NCI-H1436 (cell line): ENCODE results near the gene PISD.
A peak's percentile ranks its signal among the peaks of the same experiment; 100 is the strongest.
"Not testable (repeated sequence)": the region's sequence is repeated elsewhere in the genome, so short reads cannot be mapped to it uniquely, and the experiment has no call there.

Experiments
- DNase-seq: peaks from one replicate; lab custom pipeline; 2025; lab: John Stamatoyannopoulos, UW

Gene PISD

DNA sequence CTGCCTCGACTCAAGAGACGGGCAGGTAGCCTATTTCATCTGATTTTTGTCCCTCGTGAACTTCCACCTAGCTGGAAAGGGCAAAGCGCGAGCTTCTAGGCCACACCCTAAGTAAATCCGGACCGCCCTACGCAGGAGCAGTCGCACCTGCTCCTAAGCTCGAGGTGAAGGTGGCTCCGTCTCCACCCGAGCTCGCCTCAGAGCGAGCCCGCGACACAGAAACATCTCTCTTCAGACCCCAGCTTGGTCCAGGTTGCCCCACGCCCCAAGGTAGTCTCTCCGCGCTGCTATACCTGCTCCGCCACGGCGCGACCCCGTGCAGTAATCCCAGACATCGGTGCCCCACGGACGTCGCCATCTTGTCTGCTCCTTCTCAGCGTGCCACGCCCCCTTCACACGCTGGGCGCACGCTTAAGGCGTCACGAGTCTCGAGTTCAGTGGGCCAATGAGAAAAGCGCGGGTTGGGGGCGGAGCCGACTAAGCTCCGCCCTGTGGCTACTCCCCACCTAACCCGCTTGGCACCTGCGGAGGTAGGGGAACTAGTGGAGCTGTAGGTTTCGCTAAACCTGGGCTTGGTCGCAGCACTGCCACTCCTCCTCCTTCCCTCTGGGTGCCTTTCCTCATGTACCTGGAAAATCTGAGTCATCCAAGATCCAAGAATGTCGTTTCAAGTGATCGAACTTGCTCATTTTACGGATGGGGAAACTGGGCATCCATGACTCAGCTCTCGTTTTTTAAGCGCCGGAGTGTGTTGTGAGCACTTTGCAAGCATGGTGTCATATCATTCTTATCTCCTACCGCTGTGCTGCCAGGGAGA, at the start of gene PISD:
TSS of gene PISD (minus strand) at position 365 of the 817 bp plus-strand sequence. CDS start at position 358, 7 bp downstream.
- DNase-seq, result peak; percentile 97

DNA sequence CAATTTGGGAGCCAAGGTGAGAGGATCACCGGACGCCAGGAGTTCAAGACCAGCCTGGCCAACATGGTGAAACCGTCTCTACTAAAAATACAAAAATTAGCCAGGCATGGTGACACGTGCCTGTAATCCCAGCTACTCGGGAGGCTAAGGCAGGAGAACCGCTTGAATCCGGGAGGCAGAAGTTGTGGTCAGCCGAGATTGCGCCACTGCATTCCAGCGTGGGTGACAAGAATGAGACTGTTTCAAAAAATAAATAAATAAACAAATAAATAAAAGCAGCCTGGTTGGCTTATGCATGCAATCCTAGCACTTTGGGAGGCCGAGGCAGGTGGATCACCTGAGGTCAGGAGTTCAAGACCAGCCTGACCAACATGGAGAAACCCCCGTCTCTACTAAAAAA, 49.2 kb upstream of the PISD start:
- DNase-seq, result not testable (repeated sequence)

DNA sequence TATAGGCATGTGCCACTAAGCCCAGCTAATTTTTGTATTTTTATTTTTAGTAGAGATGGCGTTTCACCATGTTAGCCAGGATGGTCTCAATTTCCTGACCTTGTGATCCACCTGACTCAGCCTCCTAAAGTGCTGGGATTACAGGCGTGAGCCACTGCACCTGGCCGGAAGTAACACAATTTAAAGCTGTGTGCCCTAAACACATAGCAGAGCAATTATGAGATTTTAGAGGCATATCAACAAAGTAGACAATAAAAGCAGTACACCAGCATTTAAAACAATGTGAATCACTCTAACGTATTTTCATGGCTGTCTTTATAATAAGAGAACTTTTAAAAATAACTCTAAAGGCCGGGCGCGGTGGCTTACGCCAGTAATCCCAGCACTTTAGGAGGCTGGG, 45.5 kb upstream of the PISD start:
- no peak for DNase-seq

DNA sequence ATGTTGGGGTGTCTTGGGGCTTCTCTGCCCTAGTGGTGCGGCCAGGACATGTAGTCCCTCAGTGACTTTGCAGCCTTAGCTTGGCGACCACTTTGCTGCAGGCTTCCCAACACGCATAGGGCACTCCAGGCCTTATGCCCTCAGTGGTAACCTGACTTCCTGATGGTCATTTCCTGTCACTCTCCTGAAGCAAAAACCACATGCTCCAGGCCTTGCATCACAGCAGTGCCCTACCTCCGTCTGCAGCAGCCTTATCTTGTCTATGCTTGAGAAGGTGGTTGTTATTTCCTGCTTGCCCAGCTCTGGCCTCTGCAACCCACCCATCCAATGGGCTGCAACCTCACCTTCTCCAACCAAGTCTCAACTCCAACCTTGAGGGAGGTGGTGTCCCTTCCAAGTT, 33.4 kb upstream of the PISD start:
- DNase-seq, result no peak

DNA sequence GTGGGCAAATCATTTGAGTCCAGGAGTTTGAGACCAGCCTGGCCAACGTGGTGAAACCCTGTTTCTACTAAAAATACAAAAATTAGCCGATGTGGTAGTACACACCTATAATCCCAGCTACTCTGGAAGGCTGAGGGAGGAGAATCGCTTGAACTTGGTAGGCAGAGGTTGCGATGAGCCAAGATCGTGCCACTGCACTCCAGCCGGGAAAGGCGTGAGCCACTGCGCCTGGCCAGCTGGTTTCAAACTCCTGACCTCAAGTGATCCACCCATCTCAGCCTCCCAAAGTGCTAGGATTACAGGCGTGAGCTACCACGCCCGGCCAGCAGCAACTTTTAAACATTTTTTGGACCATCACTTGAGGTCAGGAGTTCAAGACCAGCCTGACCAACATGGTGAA, 32.0 kb upstream of the PISD start:
- not testable (repeated sequence) for DNase-seq

DNA sequence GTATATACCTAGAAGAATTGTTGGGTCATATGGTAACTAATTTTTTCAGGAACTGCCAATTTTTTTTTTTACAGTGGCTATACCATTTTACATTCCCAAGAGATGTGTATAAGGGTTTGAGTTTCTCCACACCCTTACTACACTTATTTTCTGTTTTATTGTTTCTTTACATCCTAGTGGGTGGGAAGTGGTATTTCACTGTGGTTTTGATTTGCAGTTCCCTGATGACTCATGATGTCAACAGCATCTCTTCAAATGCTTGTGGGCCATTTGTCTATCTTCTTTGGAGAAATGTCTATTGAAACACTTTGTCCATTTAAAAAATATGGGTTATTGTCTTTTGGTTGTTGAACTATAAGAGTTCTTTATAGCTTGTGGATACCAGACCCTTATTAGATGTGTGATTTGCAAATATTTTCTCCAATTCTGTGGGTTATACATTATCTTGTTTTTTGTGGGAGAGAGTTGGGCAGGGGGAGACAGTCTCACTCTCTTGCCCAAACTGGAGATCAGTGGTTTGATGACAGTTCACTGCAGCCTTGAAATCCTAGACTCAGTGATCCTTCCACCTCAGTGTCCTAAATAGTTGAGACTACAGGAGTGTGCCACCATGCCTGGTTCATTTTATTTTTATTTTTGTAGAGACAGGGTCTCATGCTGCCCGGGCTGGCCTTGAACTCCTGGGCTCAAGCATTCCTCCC, 30.3 kb upstream of the PISD start:
- no peak for DNase-seq

DNA sequence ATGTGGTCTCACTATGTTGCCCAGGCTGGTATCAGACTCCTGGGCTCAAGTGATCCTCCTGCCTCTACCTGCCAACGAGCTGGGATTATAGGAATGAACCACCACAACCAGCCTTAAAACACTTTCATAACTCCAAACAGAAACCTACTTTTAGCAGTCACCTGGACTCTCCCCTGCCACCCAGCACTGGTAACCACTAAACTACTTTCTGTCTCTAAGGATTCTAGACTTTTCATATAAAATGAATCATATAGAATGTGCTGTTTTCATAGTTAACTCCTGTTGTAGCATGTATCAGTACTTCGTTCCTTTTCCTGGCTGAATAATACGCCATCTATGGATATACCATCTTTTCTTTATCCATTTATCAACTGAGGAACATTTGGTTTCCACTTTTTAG, 29.4 kb upstream of the PISD start:
- DNase-seq, result no peak

DNA sequence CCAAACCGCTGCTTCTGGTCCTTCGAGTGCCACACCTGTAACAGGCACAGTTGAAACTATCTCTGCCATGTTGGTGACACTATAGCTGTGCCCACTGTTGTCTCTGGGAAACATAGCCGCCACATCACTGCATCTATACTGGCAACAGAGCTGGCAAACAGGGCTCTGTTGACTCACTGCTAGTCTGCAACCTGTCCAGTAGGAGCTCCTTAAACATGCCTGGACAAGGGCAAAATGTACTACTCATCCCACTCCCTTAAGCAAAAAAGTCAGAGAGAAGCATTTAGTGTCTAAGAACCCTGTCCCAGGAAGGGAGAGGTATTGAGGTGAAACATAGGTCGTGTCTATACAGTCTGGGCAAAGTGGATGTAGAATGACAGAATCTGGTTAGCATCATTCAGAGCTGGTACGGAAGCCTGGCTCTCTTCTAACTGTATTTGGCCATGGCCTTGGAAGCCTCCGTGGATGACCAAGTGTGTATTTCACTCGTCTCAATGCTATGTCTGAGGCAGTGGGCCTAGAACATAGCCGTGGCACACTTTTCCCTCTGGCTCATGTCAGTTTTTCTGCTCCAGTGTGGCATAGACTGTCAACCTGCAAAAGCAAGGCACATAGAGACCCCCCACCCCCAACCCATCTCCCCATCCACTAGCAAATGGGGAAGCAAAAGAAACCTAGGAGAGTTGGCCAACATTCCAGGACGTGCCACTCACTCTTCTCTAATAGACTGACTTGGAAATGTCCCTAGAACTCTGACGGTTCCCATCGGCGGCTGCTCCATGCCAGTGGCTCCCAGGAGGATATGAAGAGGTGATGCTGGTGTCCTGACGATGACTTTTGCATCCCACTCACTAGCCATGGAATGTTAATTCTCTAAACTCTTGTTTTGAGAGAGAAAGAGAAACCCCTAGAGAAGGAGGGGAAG, 21.4 kb upstream of the PISD start:
- no peak for DNase-seq

DNA sequence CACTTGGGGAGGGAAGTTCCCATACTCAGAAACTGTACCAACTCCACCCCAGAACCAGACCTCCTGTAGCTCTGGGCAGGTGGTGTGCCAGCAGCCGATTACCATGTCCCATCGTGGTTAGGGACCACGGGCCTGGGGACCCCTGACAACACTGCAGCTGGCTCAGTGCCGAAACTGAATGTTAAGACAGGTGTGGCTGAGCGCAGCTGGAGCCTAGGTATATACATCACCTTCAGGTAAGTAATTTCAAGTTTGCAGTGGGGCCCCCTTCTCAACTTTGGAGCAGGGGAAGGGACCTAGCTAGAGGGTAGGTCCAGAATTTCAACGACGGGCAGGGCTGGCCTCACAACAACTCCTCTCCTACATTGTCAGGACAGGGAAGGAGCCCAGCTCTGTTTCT, 20.7 kb upstream of the PISD start:
- no peak for DNase-seq

DNA sequence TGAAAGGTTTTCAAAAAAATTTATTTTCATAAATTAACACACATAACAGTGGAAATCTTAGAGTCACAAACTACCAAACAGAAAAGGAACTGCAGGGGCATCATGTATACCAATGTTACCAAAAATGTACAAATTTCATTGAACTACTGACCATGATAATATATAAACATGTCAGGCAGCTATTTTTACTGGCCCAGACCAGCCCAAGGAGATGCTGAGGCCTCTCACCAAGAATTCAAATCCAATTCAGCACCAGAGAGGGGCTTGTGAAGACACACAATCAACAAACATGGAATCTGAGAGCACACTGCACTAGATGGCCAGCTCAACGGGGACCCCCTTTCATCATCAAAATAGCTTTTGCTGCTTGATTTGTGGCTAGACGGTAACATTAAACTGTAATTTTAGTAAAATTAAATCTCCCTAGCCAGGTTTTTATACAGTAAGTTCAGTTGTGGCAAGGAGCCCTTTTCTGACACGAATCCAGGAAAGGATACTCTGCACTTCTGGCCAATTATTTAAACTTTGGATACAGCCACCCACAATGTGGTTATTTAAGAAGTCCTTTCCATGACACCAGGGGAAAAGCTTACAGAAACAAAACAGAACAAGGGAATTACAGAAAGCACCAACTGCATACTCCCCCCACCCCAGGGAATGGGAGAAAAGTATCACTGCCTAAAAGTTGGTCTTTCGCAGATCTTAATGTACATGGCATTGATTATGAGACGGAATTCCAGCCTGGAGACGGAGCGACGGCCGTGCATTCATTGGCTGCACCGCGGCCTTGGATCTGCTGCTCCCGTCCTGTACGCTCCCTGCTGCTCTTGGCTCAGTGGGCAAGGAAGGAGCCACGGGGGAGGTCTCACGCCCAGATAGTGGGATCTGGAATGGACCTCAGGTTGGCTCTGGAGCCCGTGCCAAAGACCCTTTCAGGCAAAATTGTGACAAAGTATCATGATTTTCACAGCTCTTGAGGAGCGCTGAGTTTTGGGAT, 19.6 kb upstream of the PISD start:
- DNase-seq, result no peak

DNA sequence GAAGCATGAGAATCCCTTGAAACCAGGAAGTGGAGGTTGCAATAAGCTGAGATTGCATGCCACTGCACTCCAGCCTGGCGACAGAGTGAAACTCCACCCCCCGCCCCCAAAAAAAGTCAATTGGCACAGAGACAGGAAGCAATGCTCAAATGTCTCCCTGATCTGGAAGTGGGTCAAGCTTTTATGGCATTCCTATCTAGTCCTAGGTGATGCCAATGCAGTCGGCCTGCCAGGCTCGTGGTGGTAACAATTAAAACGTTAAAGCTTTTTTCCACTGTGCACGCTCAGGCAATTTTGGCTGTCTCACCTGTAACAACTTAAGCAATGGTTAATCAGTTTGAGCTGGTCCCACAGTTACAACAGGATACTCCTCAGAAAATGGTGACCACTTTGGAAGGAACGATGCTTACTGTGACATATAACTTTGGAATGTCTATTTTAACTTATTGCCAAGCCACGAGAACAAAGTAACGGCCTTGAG, 18.9 kb upstream of the PISD start:
- DNase-seq, result no peak

DNA sequence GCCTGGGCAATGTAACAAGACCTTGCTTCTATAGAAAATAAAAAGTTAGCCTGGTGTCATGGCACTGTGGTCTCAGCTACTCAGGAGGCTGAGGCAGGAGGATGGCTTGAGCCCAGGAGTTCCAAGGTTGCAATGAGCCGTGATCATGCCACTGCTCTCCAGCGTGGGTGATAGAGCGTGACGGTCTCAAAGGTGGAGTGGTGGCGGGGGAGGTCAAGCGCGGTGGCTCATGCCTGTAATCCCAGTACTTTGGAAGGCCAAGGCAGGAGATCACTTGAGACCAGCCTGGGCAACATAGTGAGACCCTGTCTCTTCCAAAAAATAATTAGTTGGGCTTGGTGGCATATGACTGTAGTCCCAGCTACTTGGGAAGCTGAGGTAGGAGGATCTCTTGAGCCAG, 16.7 kb upstream of the PISD start:
- DNase-seq, result no peak

DNA sequence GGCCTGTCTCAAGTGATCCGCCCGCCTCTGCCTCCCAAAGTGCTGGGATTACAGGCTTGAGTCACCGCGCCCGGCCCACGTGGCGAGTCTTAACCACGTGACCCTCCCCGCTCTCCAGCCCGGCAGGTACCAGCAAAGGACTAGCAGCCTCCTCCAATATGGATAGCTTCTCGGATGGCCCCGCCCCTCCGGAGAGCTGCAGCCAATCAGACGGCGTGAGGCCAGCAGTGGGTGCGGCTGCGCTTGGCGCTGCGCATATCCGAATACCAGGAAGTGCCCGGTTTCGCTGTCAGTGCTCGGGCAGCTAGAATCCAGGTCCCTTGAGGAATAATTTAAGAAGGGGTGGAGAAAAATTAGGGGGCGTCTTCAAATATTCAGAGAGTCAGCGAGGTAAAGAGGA, 14.7 kb upstream of the PISD start:
- DNase-seq, result peak; percentile 84

DNA sequence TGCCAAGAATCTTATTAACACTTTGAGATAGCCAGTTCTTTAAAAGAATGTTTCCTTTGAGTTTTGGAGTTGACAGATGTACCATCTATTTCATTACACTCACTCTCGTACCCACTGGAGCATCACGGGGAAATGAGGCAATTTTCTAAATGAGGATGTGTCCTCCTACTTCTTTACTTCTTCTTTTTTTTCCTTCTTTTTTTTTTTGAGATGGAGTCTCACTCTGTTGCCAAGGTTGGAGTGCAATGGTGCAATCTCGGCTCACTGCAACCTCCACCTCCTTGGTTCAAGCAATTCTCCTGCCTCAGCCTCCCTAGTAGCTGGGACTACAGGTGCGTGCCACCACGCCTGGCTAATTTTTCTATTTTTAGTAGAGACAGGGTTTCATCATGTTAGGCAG, 12.2 kb upstream of the PISD start:
- DNase-seq, result not testable (repeated sequence)

DNA sequence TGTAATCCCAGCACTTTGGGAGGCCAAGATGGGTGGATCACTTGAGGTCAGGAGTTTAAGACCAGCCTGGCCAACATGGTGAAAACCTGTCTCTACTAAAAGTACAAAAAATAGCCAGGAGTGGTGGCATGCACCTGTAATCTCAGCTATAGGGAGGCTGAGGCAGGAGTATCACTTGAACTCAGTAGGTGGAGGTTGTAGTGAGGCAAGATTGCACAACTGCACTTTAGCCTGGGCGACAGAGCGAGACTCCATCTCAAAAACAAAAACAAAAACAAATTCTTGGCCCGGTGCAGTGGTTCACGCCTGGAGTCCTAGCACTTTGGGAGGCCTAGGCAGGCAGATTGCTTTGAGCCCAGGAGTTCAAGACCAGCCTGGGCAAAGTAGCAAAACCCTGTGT, 6.8 kb upstream of the PISD start:
- not testable (repeated sequence) for DNase-seq

DNA sequence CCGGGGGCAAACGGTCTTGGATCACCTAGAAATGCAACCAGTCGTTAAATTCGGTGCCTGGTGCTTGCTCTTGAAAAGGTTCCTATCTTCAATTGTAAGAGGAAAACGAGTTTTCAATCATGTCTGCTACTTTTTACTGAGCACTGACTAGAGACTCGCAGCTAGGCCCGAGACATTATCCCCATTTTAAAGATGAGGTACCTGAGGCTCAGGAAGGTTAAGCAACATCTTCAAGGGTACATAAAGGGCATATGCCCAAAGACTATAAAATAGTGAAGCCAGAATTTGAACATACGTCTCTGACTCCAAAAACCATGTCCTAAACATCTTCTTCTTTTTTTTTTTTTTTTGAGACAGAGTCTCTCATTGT, 638 bp upstream of the PISD start:
- DNase-seq, result no peak

DNA sequence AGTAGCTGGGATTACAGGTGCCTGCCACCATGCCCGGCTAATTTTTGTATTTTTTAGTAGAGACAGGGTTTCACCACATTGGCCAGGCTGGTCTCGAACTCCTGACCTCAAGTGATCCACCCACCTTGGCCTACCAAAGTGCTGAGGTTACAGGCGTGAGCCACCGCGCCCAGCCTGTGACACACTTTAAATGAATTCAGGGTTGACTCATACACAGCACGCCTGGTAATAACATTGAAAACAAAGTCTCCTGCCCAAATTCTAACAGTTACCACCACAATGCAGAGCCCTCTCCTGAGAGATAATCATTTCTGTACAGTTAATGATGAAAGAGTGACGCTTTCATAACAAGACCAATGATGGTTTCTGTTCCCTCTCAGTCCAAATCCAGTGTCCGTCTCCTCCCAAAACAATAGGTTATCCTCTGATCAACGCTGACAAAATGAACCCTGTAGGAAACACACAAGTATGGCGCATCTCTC, 1.1 kb downstream of the PISD start:
- not testable (repeated sequence) for DNase-seq

DNA sequence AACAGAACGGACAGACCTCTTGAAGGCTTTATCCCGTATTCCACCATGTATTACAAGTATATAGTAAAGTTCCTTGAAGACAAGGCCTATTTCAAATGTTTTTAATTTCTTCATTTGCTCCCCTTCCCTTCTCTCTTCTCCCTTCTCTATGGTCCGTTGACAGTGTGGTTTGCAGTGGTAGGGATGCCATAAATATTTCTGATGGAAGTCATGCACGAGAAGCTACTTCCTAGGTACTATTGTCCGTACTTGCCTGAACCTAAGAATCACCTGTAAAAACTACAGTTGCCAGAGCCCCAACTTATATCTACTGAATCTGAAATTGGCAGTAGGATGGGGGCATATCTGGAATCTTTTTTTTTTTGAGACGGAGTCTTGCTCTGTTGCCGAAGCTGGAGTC, 2.8 kb downstream of the PISD start:
- DNase-seq, result no peak

DNA sequence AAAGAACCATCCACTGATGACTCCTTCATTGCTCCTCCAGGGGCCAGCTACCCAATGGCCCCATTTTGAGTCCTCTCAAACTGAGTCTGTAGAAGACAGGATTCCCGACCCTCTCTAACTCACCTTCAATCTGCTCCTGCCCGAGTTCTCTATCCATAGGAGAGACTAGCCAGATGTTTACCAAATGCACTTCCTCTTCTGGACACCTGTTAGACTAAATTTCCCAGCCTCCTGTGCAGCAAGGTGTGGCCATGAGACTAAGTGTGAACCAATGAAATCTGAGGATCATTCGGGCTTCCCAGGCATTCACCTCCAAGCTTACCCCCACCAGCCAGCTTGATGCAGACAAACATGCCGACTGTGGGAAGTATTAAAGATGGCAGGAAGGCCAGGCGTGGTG, 7.6 kb downstream of the PISD start:
- no peak for DNase-seq

DNA sequence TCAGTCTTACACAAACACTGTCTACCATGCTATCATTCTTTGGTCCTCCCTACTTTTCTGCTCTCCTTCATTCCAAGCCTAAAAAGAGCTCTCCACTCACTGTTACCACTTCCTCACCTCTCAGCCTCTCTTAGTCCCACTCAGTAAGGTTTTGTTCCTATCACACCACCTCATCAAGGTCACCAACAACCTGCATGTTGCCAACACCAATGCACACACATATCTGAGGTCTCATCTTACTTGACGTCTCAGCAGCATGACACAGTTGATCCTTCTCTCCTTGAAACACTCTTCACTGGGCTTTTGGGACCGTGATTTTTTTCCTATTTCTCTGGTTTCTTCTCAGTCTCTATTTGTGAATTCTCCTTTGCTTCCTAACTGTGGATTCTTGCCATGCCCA, 8.1 kb downstream of the PISD start:
- no peak for DNase-seq
